ENCODE results near the gene FMN2.

DNA sequence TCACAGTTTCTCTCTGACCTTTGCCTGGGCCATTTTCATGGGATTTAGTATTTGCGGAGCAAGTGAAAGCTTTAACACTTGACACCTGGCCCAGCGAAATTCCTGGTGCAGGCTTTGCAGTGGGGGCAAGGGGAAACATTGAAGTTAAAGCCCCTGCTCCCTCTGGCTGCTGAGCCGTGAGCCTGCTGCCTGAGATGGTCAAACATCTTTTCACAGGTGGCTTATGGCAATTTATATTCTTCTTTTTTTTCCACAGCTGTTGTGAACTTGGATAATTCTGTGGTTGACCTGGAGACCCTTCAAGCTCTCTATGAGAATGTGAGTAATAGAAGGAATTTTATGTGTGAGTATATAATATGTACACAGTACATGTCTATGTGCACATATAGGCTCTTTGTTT, 202.9 kb downstream of the FMN2 start:
- TF ChIP-seq CTCF (IDR thresholded peaks at IDR 0.05): no peak
- no peak for TF ChIP-seq POLR2A (IDR thresholded peaks at IDR 0.05)

All from body of pancreas (tissue), 4 donors.